Neuronal stem cell (in vitro differentiated cells): ENCODE measurements around the gene ARMC6.

Experiments
- DNase-seq: peaks from one replicate; pipeline ENCODE4 v3.0.0-alpha.2; 2013; ENCODE audit warnings: low spot score
- H2AFZ ChIP-seq: one replicate; pipeline ENCODE4 v1.6.1; 2013; ENCODE audit warnings: mild to moderate bottlenecking, low read length, inconsistent platforms
- H2AK5ac ChIP-seq: 2 replicates; pipeline ENCODE4 v1.6.1; 2013; ENCODE audit warnings: low read depth, mild to moderate bottlenecking, inconsistent platforms, low read length, moderate library complexity, mixed read lengths
- H2BK120ac ChIP-seq: 2 replicates; pipeline ENCODE4 v1.6.1; 2013; ENCODE audit warnings: low read depth, mild to moderate bottlenecking, inconsistent platforms, low read length, moderate library complexity, mixed read lengths
- H2BK12ac ChIP-seq: one replicate; pipeline ENCODE4 v1.6.1; 2013; ENCODE audit warnings: low read length, inconsistent platforms
- H2BK15ac ChIP-seq: 2 replicates; pipeline ENCODE4 v1.6.1; 2013; ENCODE audit warnings: mild to moderate bottlenecking, low read length, inconsistent platforms, mixed read lengths
- H2BK5ac ChIP-seq: one replicate; pipeline ENCODE4 v1.6.1; 2013; ENCODE audit warnings: inconsistent platforms, mild to moderate bottlenecking, low read length, moderate library complexity
- H3K14ac ChIP-seq: one replicate; pipeline ENCODE4 v1.6.1; 2013; ENCODE audit warnings: low read length, inconsistent platforms
- H3K18ac ChIP-seq: 2 replicates; pipeline ENCODE4 v1.6.1; 2013; ENCODE audit warnings: low read length, inconsistent platforms
- H3K23ac ChIP-seq: 2 replicates; pipeline ENCODE4 v1.6.1; 2013; ENCODE audit warnings: low read depth, mild to moderate bottlenecking, mixed read lengths, low read length, inconsistent platforms; ENCODE audit not compliant: poor library complexity
- H3K27ac ChIP-seq: replicated peaks from 3 replicates; pipeline ENCODE4 v1.5.1; 2013; ENCODE audit warnings: low read length, inconsistent platforms
- H3K27me3 ChIP-seq, 3 experiments: 2 replicates each; pipeline ENCODE4 v1.6.1; 2013; ENCODE audit warnings: low read length in 3 of 3, mild to moderate bottlenecking in 2 of 3, inconsistent platforms in 1 of 3, low read depth in 1 of 3, mixed read lengths in 1 of 3, moderate library complexity in 1 of 3; ENCODE audit not compliant: control insufficient read depth in 3 of 3, insufficient read depth in 3 of 3
- H3K36me3 ChIP-seq, 2 donors: replicated peaks in 1 of 2; 2 replicates each; pipeline ENCODE4 v1.6.1; 2013; ENCODE audit warnings: low read length in 2 of 2; ENCODE audit not compliant: control insufficient read depth in 2 of 2, insufficient read depth in 2 of 2
- H3K4ac ChIP-seq: 2 replicates; pipeline ENCODE4 v1.6.1; 2013; ENCODE audit warnings: inconsistent platforms, mild to moderate bottlenecking, low read length, moderate library complexity
- H3K4me1 ChIP-seq, 2 donors: 1 replicate in 1 of 2; 2 replicates in 1 of 2; pipeline ENCODE4 v1.6.1; 2013; ENCODE audit warnings: low read length in 2 of 2, low read depth in 1 of 2; ENCODE audit not compliant: control insufficient read depth in 2 of 2, insufficient read depth in 1 of 2
- H3K4me2 ChIP-seq: one replicate; pipeline ENCODE4 v1.6.1; 2013; ENCODE audit warnings: mild to moderate bottlenecking, low read length, inconsistent platforms; ENCODE audit not compliant: insufficient read depth, poor library complexity, severe bottlenecking
- H3K4me3 ChIP-seq, 2 donors: 2 replicates each; pipeline ENCODE4 v1.5.1; 2013; ENCODE audit warnings: low read length in 2 of 2, mild to moderate bottlenecking in 2 of 2, inconsistent platforms in 1 of 2, moderate library complexity in 1 of 2
- H3K79me1 ChIP-seq: one replicate; pipeline ENCODE4 v1.6.1; 2013; ENCODE audit warnings: low read depth, mild to moderate bottlenecking, inconsistent platforms, low read length, moderate library complexity
- H3K9ac ChIP-seq: one replicate; pipeline ENCODE4 v1.6.1; 2013; ENCODE audit warnings: mild to moderate bottlenecking, low read depth, low read length, inconsistent platforms; ENCODE audit not compliant: poor library complexity
- H3K9me3 ChIP-seq, 2 donors: replicated peaks in 1 of 2; 2 replicates each; pipeline versions ENCODE3 to v1.6.1; 2013; ENCODE audit warnings: low read length in 2 of 2, mild to moderate bottlenecking in 2 of 2, inconsistent platforms in 1 of 2, low read depth in 1 of 2, mixed read lengths in 1 of 2, moderate library complexity in 1 of 2; ENCODE audit not compliant: control insufficient read depth in 2 of 2, insufficient read depth in 1 of 2
- H4K8ac ChIP-seq: one replicate; pipeline ENCODE4 v1.6.1; 2013; ENCODE audit warnings: low read depth, mild to moderate bottlenecking, inconsistent platforms, low read length, moderate library complexity
- H4K91ac ChIP-seq: one replicate; pipeline ENCODE4 v1.6.1; 2013; ENCODE audit warnings: low read length, low read depth, mild to moderate bottlenecking, inconsistent platforms; ENCODE audit not compliant: poor library complexity
- WGBS, 2 donors: extraction: QIAGEN DNeasy Blood & Tissue Kit; methylation state at CpG; one replicate each; pipeline ENCODE4 v1.1.7; 2013; ENCODE audit warnings: missing lambda C conversion rate in 2 of 2, mixed read lengths in 1 of 2; ENCODE audit not compliant: insufficient read length in 2 of 2, insufficient replicate concordance in 1 of 2; ENCODE audit errors: extremely low coverage in 2 of 2; 5-methylcytosine and 5-hydroxymethylcytosine counted together

ARMC6 gene

DNA sequence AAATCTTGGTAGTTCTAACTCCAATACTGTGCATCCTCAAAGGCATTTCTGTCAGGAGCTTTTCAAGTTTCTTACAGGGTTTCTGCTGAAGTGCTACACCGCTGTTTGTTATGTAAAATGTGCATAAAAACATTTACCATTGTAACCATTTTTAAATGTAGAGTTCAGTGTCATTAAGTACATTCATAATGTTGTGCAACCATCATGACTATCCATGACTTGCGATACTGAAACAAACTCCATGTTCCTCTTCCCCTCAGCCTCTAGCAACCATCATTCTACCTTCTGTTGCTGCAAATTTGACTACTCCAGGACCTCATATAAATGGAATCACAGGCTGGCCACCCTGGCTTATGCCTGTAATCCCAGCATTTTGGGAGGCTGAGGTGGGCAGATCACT is 16.0 kb downstream of the ARMC6 start:
- Histone ChIP-seq H2AFZ (no peak overlapping the region), H2BK15ac (no peak overlapping the region), H3K27me3 (no peaks in the 10 kb centered on the region), H3K79me1 (no peaks in the 10 kb centered on the region), H2BK120ac (no peak overlapping the region), H3K9me3 (no peaks in the 10 kb centered on the region), H3K36me3 (peaks cover 19 to 86% of the 10 kb centered on the region in 2 donors), H4K91ac (no peak overlapping the region), H2AK5ac (no peak overlapping the region), H3K4me2 (no peak overlapping the region), H3K9ac (no peak overlapping the region), H3K18ac (no peak overlapping the region), H2BK12ac (no peak overlapping the region), H3K14ac (no peak overlapping the region), H3K27ac (no peak overlapping the region), H3K4me3 (no peak overlapping the region), H4K8ac (no peak overlapping the region), H2BK5ac (no peak overlapping the region), H3K23ac (no peak overlapping the region), H3K4me1 (no peaks in the 10 kb centered on the region), H3K4ac (no peak overlapping the region)
- no peak for DNase-seq
- WGBS, 2 donors = no CpG with 5 or more reads among the region's 2 CpGs

DNA sequence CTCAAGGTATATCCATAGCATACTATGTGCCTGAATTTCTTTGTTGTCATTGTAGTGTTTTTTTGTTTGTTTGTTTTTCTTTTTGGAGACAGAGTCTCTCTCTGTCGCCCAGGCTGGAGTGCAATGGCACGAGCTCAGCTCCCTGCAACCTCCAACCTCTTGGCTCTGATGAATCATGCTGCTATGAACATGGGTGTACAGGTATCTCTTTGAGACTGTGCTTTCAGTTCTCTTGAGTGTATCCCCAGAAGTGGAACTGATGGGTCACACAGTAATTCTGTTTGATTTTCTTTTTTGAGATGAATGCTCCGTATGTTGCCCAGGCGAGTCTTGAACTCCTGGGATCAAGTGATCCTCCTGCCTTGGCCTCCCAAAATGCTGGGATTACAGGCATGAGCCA is 16.7 kb downstream of the ARMC6 start:
- H4K91ac ChIP-seq = no peak overlapping the region
- H3K4ac ChIP-seq = no peak overlapping the region
- no peak overlapping the region for H2BK15ac ChIP-seq
- H3K9ac ChIP-seq = no peak overlapping the region
- no peak overlapping the region for H2BK5ac ChIP-seq
- no peak overlapping the region for H4K8ac ChIP-seq
- no peaks in the 10 kb centered on the region for H3K27me3 ChIP-seq
- no peaks in the 10 kb centered on the region for H3K9me3 ChIP-seq
- no peak overlapping the region for H3K27ac ChIP-seq
- H3K4me2 ChIP-seq = no peak overlapping the region
- H2AFZ ChIP-seq = no peak overlapping the region
- H3K18ac ChIP-seq = no peak overlapping the region
- no peak overlapping the region for H2AK5ac ChIP-seq
- H3K79me1 ChIP-seq = no peaks in the 10 kb centered on the region
- DNase-seq = no peak
- H2BK12ac ChIP-seq = no peak overlapping the region
- H3K14ac ChIP-seq = no peak overlapping the region
- H3K36me3 ChIP-seq = peaks cover 24 to 87% of the 10 kb centered on the region in 2 donors
- no peak overlapping the region for H3K23ac ChIP-seq
- H3K4me1 ChIP-seq = no peaks in the 10 kb centered on the region
- WGBS, 2 donors = no CpG with 5 or more reads among the region's 4 CpGs
- no peak overlapping the region for H2BK120ac ChIP-seq
- no peak overlapping the region for H3K4me3 ChIP-seq

DNA sequence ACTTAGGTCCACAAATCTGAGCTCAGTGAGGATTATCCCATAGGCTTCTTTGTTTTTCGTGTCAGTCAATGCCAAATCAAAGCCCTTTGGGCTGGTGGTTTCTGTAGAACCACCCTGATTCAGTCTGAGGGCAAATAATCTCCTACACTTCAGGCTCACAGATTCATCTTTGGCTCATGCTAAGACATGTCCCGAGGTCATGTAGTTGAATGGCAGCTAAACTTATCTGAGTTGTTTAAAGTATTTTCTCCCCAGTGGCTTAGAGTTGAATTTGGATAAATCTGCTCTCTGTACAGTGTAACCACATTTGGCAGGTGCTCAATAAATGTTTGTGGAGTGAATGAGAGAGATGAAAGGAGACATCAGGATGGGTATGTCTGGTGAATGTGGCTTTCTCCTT is 17.3 kb downstream of the ARMC6 start:
- no peak overlapping the region for H3K14ac ChIP-seq
- H2AK5ac ChIP-seq = no peak overlapping the region
- no peak overlapping the region for H4K91ac ChIP-seq
- H3K4me1 ChIP-seq = no peaks in the 10 kb centered on the region
- H3K27ac ChIP-seq = no peak overlapping the region
- H2BK120ac ChIP-seq = no peak overlapping the region
- H3K9ac ChIP-seq = no peak overlapping the region
- peaks cover 30 to 91% of the 10 kb centered on the region in 2 donors for H3K36me3 ChIP-seq
- H2BK15ac ChIP-seq = no peak overlapping the region
- no peak overlapping the region for H2AFZ ChIP-seq
- H3K79me1 ChIP-seq = peaks cover 3% of the 10 kb centered on the region
- H4K8ac ChIP-seq = no peak overlapping the region
- H3K18ac ChIP-seq = no peak overlapping the region
- no peaks in the 10 kb centered on the region for H3K27me3 ChIP-seq
- no peak overlapping the region for H2BK12ac ChIP-seq
- no CpG with 5 or more reads among the region's 2 CpGs for WGBS, 2 donors
- no peaks in the 10 kb centered on the region for H3K9me3 ChIP-seq
- peak overlapping the region in 1 of 2 donors; percentile 32 for H3K4me3 ChIP-seq
- DNase-seq = no peak
- H3K23ac ChIP-seq = no peak overlapping the region
- H3K4me2 ChIP-seq = no peak overlapping the region
- no peak overlapping the region for H3K4ac ChIP-seq
- H2BK5ac ChIP-seq = no peak overlapping the region

DNA sequence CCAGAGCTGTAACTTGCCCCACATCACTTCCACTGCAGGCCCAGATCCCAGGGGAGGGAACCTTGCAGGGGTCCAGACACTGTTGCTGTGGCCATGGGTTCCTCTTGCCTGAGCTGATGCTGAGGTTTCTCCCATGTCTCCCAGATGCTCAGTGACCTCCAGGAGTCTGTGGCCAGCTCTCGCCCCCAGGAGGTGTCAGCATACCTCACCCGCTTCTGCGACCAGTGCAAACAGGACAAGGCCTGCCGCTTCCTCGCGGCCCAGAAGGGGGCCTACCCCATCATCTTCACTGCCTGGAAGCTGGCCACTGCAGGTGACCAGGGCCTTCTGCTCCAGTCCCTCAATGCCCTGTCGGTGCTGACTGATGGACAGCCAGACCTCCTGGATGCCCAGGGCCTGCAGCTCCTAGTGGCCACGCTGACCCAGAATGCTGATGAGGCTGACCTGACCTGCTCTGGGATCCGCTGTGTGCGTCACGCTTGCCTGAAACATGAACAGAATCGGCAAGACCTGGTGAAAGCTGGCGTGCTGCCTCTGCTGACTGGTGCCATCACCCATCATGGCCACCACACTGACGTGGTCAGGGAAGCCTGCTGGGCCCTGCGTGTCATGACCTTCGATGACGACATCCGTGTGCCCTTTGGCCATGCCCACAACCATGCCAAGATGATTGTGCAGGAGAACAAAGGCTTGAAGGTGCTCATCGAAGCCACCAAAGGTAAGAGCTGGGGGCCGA is 18.2 kb downstream of the ARMC6 start:
- H2BK5ac ChIP-seq = no peak overlapping the region
- WGBS, 2 donors = no CpG with 5 or more reads among the region's 20 CpGs
- peak overlapping the region; percentile 8 for H3K23ac ChIP-seq
- H3K4me2 ChIP-seq = no peak overlapping the region
- H3K4me3 ChIP-seq = no peak overlapping the region
- H3K27me3 ChIP-seq = no peaks in the 10 kb centered on the region
- no peak overlapping the region for H4K8ac ChIP-seq
- H2BK120ac ChIP-seq = no peak overlapping the region
- H3K9me3 ChIP-seq = no peaks in the 10 kb centered on the region
- no peak overlapping the region for H3K27ac ChIP-seq
- no peaks in the 10 kb centered on the region for H3K4me1 ChIP-seq
- H2AK5ac ChIP-seq = no peak overlapping the region
- H3K36me3 ChIP-seq = peaks cover 32 to 90% of the 10 kb centered on the region in 2 donors
- no peak overlapping the region for H2BK15ac ChIP-seq
- H3K4ac ChIP-seq = no peak overlapping the region
- no peak overlapping the region for H2AFZ ChIP-seq
- H3K9ac ChIP-seq = peak overlapping the region; percentile 51
- H4K91ac ChIP-seq = no peak overlapping the region
- no peak for DNase-seq
- H3K79me1 ChIP-seq = peaks cover 4% of the 10 kb centered on the region
- H2BK12ac ChIP-seq = no peak overlapping the region
- no peak overlapping the region for H3K18ac ChIP-seq
- no peak overlapping the region for H3K14ac ChIP-seq
